AG10803 (cell line): ENCODE results near the gene COL16A1.
A peak's percentile ranks its signal among the peaks of the same experiment; 100 is the strongest.

Source experiments
- DNase-seq: peaks from one replicate; pipeline ENCODE4 v3.0.0; 2010; ENCODE audit warnings: low read depth
- H3K4me3 ChIP-seq: 2 replicates; pipeline ENCODE4 v1.5.1; 2011; ENCODE audit warnings: mild to moderate bottlenecking, low read length, control low read depth
- TF ChIP-seq, protein P1 (sequence below): conservative IDR thresholded peaks from 2 replicates; pipeline ENCODE4 v1.5.1; 2011; ENCODE audit warnings: mild to moderate bottlenecking, low read length, control low read depth, inconsistent platforms

Gene COL16A1

DNA sequence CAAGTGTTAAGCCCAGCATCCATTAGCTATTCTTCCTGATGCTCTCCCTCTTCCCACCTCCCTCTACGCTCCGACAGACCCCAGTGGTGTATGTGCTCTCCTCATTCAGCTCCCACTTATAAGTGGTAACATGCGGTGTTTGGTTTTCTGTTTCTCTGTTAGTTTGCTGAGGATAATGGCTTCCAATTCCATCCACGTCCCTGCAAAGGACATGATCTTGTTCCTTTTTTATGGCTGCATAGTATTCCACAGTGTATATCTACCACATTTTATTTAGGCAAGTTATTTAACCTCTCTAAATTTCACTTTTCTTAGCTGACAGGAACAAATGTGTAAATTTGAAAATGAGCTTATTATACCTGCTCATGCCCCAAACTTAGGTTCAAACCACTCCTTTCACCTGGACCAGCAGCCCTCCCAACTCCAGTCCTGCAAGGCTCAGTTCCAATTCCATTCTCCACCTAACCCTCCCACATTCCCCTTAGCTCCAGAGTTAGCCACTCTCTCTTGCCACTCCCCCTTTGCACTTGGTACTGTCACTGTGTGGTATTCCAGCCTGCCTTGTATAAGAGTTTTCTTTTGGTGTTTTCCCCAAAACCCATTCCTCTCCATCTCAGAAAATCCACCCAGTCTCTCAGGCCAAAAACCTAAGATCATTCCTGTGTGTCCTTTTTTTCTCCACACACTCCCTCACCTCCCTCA is 57.4 kb downstream of the COL16A1 start:
- TF ChIP-seq, protein P1, sequence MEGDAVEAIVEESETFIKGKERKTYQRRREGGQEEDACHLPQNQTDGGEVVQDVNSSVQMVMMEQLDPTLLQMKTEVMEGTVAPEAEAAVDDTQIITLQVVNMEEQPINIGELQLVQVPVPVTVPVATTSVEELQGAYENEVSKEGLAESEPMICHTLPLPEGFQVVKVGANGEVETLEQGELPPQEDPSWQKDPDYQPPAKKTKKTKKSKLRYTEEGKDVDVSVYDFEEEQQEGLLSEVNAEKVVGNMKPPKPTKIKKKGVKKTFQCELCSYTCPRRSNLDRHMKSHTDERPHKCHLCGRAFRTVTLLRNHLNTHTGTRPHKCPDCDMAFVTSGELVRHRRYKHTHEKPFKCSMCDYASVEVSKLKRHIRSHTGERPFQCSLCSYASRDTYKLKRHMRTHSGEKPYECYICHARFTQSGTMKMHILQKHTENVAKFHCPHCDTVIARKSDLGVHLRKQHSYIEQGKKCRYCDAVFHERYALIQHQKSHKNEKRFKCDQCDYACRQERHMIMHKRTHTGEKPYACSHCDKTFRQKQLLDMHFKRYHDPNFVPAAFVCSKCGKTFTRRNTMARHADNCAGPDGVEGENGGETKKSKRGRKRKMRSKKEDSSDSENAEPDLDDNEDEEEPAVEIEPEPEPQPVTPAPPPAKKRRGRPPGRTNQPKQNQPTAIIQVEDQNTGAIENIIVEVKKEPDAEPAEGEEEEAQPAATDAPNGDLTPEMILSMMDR = no peak
- H3K4me3 ChIP-seq = no peak overlapping the region
- no peak for DNase-seq

DNA sequence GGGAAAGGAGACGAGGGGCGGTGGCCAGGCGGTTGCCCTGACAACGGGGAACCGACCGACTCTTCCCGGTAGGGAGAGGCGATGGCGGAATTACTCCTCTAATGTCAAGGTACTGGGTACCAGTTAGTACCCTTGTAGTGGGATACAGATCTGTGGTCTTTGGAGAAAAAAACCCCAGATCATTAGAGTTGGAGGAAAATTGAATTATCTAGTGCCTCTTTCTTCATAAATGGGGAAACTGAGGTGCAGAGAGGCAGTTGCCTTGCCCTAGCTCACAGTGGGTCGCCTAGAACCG is 58.6 kb downstream of the COL16A1 start:
- peak overlapping the region; percentile 96 for H3K4me3 ChIP-seq
- TF ChIP-seq, protein P1 = no peak
- no peak for DNase-seq

DNA sequence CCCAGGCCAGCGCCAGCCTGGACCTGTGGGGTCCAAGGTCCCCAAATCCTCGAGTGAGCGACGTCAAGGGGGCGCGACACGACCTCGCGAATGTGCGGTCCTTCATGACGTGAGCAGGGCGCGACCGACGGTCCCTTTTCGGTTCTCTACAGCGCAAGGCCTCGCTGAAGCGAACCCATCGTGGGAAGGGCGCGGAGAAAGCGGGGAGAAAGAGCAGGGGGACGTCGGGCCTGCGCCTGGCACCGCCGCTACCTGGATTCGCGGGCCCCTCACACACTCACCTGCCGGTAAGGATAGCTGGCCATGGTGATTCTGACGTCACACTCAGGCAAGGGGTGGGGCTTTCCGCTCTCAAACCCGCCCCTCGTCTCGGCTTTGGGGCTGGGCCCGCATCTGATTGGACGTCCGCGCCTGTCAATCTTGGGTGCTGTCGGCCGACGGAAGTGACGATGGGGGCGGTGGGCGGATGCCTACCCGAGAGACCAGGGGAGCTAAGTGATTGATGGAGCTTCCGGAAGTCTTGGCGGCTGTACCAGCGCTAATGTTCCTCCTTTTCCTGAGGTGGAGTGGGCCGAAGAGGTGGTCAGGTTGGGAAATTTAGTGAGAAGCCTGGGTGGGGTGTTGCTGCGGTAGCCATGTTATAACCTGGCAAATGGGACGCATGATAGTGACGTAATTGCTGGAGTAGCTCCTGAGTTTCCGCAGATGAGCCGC is 59.1 kb downstream of the COL16A1 start, which contains the start of gene PEF1:
TSS of gene PEF1 (minus strand) at position 317 of the 714 bp plus-strand sequence. CDS start at position 305, 12 bp downstream.
- DNase-seq = peak; percentile 96
- peak within 1 kb of the TSS; percentile 96 for H3K4me3 ChIP-seq
- TF ChIP-seq, protein P1 = no peak

DNA sequence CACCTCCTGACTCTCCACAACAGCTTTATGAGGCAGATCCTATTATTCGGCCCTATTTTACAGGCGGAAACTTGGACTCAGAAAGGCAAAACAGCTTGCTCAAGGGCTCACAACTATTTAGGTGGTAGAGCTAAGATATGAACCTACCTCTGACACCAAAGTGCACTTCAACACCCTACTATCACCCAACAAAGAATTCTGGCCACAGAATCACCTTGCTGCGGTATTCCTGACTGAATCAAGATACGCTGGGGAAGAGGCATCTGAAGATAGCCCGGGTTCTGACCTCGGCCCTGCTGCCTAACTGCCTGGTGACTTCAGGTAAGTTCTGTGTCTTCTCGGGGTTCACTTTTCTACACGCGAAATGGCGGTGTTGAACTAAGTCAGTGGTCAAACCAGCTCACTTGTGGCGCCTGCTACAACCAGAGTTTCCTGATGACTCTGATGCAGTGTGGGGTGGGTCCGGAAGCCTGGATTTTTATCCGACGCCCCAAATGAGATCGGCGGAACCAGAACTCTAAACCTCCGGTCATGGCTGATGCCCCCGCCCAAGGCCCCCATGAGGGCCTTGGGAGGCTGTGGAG is 59.7 kb downstream of the COL16A1 start:
- TF ChIP-seq, protein P1 = no peak
- peak overlapping the region; percentile 96 for H3K4me3 ChIP-seq
- DNase-seq = no peak

DNA sequence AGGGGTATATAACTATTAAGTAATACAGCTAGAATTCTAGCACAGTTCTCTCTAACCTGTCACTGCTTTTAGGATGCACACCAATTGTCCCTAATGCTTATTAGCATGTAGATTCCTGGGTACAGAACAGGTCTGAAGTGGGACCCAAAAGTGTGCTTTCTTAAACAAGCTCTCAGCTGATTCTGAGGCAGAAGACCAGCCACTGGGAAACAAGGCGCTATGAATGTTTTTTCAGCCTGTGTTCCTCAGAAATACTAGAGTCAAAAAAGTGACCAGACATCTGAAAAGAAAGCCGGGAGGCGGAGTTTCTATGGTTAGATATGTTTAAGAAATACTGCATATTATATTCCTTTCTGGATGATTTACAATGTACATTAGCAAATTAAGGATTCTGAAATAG is 60.9 kb downstream of the COL16A1 start:
- TF ChIP-seq, protein P1 = no peak
- no peak overlapping the region for H3K4me3 ChIP-seq
- DNase-seq = no peak

DNA sequence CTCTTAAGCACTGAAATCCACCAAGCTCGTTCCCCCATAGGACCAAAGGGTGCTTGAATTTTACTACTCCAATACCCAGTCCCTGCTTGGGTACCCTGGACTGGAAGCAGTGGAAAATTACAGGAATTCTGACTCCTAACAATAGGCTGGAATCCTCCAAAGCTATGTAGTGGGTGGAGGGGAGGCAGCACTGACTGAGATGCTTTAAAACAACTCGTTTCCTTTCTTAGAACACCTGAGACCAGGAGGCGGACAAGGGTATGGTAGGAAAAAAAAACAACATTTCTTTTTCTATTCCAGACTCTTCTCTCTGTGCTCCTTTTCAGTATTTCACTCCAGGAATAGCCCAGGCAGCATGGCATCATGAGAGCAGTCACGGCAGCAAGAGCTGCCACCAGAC is 61.5 kb downstream of the COL16A1 start:
- no peak overlapping the region for H3K4me3 ChIP-seq
- no peak for DNase-seq
- TF ChIP-seq, protein P1 = no peak
